ENCODE measurements around the gene ALPP. TPM values are rescaled to one million over a fixed set of nuclear protein-coding genes. Genes with fewer than 3 reads are reported as not detected.
"Not testable (repeated sequence)": the region's sequence is repeated elsewhere in the genome, so short reads cannot be mapped to it uniquely, and the experiment has no call there.

Gene ALPP
- total RNA-seq: not detected

DNA sequence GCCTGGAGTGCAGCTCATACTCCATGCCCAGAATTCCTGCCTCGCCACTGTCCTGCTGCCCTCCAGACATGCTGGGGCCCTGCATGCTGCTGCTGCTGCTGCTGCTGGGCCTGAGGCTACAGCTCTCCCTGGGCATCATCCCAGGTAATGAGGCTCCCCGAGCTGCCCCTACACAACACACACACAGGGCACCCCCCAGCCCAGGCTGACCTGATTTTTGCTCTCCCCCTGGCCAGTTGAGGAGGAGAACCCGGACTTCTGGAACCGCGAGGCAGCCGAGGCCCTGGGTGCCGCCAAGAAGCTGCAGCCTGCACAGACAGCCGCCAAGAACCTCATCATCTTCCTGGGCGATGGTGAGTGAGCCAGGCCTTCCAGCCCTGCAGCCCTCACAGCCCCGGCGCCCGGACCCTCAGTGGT, at the start of gene ALPP:
Gene ALPP (plus strand): TSS at position 17 of the 417 bp plus-strand sequence. CDS start 52 bp downstream, at position 69.
- not testable (repeated sequence) for DNase-seq (ENCODE audit: low spot score)

DNA sequence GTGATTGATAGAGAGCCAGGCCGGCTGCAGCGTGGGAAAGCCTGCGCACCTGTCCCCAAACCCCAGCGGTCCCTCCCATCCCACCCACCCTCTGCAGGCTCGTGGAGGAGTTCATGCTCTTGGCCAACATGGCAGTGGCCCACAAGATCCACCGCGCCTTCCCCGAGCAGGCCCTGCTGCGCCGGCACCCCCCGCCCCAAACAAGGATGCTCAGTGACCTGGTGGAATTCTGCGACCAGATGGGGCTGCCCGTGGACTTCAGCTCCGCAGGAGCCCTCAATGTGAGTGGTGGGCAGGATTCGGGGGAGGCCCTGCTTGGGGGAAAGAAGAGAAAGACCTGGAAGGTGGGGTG, 48.9 kb upstream of the ALPP start:
- no peak for DNase-seq (ENCODE audit: low spot score)

DNA sequence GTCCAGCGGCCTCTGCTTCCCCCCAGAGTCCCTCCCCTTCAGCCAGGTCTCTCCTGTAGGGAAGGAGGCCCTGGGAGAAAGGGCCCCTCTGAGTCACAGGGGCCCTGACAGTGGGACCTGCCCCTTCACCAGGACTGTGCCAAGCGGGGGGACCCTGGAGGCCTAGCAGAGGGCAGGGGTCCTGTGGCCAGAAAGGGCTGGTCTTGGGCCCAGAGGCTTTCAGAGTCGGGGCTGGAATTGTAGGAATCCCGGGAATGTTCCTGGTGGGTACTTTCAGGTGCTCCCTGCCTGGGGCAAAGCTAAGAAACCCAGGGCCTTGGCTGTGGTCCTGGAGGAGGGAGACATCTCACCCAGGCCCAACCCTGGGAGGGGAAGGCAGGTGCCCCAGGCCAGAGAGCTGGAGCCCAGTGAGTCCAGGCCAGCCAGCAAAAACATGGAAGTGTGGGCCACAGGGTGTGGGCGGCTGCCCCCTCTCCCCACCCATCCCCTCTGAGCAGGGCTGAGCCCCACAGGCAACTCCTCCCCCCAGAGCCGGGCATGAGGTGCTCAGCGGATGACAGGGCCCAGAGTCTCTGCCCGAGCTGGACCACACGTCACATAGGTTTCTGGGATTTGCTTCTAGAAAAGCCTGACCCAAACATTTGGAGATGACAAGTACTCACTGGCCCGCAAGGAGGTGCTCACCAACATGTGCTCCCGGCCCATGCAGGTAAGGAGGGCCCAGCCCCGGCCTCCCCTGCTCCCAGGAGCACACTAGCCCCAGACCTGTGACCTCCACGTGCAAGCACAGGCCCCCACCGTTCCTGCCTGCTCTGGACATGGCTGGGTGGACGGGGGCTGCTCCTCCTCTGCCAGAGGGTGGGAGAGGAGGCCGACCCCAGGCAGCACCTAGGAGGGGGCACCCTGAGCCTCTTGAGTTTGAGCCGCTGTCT, 48.2 kb upstream of the ALPP start:
- no peak for DNase-seq (ENCODE audit: low spot score)

DNA sequence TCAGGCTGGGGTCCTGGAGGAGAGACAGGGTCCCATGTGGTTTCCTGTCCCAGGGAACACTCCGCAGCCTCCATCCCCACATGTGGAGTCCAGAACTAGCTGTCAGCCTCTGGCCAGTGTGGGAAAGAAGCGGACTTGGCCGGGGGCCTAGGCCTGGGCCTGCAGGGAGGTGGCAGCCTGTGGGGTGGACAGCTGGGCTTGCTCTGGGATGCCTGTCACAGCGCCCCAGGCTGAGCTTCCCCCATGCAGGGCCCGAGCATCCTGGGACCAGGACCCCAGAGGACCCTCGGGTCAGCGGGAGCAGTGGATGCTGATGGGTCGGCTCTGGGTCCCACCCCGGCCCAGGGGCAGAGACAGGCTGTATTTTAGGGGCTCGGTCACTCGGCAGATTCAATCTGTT, 47.5 kb upstream of the ALPP start:
- DNase-seq (ENCODE audit: low spot score): not testable (repeated sequence)

DNA sequence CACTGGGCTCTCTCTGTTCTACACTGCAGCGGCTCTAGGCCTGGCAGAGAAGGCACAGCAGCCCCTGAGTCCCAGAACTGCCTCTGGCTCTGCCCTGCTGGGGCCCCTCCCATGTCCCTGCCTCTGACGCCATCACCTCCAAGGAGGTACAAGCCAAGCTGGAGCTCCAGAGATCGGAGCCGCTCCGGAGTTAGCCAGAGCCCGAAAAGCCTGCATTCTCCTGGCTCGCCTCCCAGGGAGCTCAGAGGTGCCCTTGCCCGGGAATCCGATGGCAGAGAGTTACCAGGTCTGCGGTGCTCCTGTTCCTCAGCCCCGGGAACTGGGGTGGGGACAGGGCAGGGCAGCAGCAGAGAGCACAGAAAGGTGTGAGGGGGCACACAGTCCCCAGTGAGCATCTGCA, 46.9 kb upstream of the ALPP start:
- DNase-seq (ENCODE audit: low spot score): not testable (repeated sequence)

DNA sequence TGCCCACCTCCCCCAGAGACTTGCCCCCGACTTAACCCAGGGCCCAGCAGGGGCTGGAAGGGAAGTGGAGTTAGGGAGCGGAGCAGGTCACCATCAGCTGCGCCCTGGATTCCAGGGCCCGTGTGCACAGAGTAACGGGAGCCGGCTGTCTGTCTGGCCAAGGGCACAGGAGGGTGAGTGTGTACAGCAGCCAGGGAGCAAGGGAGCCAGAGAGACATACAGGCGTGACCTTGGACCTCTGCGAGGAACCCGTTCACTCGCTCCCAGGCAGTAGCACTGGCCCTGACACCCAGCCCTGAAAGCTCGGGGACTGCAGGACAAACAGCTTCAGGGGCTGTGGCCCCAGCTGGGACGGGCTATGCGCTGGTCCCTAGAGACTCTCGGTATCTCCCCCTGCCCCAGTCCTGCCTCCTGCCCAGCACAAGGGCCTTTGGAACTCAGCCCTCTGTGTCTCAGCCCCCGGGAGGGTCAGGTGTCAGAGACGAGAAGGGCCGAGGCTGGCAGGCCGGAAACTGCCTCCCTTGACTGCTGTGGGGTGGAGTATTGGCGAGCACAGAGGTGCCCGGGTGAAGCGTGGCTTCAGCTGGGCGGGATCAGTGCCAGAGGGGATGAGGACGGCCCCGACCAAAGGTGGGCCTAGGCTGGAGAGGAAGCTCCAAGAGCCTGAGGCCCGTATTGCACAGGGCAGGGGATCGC, 46.2 kb upstream of the ALPP start:
- not testable (repeated sequence) for DNase-seq (ENCODE audit: low spot score)

DNA sequence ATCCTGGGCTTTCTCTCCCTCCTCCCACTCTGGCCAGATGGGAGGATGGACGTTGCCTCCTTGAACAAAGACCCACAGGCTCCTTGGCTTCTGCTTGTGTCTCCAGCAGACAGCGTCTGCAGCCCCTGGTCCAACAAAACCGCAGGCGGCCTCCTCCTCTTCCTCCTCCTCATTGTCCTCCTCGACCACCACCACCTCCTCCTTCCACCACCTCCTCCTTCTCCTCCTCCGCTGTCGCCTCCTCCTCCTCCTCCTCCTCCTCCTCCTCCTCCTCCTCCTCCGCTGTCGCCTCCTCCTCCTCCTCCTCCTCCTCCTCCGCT, 45.7 kb upstream of the ALPP start:
- DNase-seq (ENCODE audit: low spot score): no peak

DNA sequence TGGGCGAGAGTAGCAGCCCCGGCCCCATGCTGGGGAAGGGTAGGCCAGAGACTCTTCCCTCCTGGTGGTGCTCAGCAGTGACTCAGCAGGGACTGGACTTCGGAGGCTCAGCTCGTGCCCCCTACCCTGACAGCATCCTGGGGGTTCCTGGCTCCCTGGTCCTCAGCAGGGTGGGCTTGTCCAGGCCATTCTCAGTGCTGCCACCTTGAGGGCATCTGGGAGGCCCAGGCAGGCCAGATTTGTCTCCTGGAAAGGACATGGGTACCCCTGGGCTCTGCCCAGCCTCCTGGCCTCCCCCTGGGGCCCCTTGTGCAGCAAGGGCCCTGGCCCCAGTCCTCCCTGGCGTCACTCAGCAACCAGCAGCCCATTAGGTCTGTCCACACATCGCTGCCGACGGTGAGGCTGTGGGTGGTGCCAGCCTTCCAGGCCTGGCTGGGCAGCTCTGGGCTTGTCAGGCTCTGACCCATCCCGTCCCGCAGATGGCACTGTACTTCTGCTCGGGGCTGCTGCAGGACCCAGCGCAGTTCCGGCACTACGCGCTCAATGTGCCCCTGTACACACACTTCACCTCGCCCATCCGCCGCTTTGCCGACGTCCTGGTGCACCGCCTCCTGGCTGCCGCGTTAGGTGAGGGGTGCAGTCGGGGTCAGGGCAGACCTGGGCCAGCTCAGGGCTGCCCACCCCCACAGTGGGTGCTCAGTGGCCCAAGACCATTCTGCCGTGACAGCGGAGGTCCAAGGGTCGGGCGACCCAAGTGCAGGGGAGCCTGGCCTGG, 45.0 kb upstream of the ALPP start:
- no peak for DNase-seq (ENCODE audit: low spot score)

DNA sequence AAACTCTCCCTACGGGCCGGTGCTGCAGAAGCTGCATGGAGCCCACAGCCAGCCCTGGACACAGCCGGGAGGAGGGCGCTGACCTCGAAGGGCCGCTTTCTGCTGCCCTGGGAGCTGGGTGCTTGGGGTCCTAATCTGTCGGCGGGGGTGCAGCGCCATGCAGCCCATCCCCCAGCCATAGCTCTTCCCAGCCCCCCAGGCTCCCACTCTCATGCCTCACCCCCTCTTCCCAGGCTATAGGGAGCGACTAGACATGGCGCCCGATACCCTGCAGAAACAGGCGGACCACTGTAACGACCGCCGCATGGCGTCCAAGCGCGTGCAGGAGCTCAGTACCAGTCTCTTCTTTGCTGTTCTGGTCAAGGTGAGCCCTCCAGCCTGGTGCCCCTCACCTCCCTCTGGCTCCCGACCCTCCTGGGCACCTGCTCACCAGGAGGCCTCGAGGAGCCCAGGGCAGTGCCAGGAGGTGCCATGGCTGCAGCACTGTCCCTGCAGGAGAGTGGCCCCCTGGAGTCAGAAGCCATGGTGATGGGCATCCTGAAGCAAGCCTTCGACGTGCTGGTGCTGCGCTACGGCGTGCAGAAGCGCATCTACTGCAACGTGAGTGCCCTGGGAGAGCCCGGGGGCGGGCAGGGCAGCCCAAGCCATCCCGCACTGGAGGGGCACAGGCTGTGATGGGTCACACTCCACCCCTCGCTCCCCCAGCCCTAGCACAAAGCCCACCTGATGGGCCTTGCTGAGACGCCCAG, 44.2 kb upstream of the ALPP start:
- DNase-seq (ENCODE audit: low spot score): not testable (repeated sequence)

DNA sequence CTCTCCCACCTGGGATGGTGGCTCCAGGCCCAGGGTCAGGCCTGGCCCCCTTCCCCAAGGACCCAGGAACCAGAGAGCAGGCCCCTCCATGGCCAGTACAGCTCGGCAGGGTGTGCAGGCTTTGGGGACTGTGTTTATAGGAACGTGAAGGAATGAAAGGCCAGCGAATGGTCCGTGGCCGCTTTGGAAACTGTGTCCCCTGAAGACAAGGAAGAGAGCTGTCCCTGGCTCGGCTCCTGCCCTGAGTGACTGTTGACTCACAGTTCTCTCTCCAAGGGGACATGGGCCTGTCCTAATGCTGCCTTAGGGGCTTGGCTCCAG, 43.7 kb upstream of the ALPP start:
- not testable (repeated sequence) for DNase-seq (ENCODE audit: low spot score)

DNA sequence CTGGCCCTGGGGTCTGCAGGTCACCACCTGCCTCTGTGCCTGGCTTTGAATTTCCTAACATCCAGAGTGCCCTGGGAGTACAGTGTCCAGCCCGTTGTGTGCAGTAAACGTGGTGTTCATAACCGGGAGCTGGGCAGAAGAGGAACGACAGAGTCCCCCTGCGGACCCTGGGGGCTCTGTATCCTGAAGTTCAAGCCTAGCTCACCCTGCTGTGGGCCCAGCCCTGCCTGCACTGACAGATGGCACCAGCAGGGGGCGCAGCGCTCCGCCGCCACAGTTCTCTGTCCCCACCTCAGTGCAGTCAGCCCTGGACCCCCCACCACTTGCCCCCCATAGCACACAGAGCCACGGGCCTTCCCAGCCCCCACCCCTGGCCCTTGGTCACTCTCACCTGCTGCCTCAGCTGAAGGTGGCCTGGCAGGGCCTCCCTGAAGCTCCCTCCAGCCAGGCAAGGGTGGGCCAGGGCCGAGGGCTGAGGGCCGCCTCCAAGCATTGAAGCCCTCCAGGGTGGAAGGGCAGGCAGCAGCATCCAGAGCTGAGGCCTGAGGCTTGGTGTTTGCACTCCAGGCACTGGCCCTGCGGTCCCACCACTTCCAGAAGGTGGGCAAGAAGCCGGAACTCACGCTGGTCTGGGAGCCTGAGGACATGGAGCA, 43.2 kb upstream of the ALPP start:
- not testable (repeated sequence) for DNase-seq (ENCODE audit: low spot score)

DNA sequence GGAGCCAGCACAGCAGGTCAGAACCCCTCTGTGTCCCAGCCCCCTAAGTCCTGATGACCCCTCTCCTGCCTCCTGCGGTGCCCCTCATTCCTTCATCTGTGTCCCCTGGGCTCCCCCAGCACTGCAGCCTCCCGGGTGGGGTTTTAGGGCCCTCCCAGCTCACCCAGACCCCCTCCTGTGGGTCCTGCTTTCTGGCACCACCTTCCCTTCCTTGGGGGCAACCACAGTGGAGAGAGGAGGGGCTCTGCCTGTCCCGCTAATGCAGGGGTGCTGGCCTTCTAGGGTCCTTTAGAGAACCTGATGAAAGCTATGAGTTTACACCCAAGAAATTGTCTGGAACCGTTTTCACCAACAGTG, 42.7 kb upstream of the ALPP start:
- DNase-seq (ENCODE audit: low spot score): no peak

DNA sequence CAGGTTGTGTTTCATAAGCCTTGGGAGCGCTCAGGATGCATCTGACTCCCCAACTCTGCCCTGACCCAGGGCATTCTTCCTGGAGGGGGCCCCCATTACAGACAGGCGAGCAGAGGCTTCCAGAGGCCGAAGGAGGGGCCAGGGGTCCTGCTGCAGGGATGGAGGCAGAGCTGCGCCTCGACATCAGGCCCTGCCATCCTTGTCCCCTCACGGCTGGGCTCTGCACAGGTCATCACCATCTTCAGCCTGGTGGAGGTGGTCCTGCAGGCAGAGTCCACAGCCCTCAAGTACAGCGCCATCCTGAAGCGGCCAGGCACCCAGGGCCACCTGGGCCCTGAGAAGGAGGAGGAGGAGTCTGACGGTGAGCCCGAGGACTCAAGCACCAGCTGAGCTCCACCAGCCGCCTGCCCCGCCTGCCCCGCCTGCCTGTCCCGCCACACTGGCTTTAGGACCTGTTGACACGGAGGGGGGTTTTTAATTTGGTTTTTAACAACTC, 42.3 kb upstream of the ALPP start:
- DNase-seq (ENCODE audit: low spot score): no peak

DNA sequence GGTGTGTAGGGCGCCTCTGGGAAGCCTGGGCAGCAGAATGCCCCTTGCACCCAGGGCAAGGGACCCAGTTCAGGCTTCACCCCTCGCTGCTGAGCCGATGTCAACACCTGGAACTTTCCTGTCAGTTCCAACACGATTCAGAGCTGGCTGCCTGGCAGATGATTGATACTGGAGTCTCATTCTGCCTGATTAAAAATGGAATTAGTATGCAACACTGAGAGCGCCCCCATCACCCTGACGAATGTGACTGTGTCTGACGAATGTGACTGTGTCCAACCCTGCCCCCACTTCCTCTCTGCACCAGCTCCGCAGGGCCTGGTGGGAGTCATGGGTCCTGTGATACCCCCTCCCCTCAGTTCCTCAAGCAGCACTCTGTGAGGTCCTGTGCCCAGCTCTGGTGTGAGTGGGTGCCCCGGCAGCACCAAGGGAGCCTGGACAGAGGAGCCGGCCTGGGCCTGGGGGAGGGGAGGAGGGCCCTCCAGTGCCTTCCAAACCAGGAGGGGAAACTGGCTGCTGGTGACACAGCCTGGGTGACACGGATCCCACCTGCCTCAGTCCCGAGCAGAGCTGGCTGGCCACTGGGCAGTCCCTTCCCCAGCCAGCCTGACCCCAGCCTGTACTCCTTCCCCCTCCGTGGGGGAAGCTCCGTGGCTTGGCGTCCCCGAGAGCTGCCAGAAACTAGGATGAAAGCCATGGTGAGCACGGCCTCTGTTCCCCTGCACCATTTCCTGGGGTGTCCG, 41.4 kb upstream of the ALPP start:
- DNase-seq (ENCODE audit: low spot score): no peak

DNA sequence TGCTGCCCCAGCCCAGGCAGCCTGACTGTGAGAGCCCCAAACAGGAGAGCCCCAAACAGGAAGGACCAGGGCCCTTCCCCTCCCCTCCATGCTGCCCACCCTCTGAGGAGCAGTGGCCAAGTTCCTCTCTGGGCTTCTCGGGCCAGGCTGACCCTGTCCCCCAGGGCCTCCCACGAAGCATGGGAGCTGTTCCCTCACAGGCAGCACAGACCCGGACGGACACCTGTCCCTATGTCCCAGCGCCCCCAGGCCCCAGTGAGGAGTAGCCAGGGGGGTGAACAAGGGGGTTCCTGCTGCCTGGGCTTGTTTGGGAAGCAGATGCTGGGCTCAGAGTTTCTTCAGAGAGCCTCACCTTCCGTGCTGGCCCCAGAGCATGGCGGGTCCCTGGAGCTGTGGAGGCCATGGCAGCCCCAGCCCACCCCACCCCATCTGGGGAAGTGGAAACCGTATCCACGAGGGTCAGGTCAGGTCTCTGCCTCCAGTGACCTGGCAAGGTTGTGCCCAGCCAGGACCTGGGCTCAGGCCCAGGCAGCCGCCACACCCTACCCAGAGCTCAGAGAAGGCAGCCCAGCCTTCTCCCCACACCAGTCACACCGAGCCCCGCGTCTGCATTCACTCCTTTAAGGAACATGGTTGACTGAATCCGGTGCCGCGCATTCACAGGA, 40.3 kb upstream of the ALPP start:
- DNase-seq (ENCODE audit: low spot score): not testable (repeated sequence)

DNA sequence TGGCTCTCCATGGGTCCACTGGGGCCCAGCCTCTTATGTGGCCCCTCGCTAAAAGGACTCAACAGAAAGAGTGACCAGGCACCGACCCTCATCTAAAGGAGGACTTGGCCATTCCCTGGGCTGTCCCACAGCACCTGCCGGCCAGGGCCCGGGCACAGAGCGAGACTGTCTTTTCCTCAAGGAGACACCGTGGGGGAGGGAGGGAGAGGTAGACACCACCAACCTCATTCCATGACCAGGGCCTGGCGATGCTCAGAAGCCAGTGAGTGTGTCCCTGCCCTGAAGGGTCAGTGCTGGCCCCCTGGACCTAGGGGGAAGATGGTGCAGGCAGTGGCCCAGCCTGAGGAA, 39.8 kb upstream of the ALPP start:
- DNase-seq (ENCODE audit: low spot score): no peak

DNA sequence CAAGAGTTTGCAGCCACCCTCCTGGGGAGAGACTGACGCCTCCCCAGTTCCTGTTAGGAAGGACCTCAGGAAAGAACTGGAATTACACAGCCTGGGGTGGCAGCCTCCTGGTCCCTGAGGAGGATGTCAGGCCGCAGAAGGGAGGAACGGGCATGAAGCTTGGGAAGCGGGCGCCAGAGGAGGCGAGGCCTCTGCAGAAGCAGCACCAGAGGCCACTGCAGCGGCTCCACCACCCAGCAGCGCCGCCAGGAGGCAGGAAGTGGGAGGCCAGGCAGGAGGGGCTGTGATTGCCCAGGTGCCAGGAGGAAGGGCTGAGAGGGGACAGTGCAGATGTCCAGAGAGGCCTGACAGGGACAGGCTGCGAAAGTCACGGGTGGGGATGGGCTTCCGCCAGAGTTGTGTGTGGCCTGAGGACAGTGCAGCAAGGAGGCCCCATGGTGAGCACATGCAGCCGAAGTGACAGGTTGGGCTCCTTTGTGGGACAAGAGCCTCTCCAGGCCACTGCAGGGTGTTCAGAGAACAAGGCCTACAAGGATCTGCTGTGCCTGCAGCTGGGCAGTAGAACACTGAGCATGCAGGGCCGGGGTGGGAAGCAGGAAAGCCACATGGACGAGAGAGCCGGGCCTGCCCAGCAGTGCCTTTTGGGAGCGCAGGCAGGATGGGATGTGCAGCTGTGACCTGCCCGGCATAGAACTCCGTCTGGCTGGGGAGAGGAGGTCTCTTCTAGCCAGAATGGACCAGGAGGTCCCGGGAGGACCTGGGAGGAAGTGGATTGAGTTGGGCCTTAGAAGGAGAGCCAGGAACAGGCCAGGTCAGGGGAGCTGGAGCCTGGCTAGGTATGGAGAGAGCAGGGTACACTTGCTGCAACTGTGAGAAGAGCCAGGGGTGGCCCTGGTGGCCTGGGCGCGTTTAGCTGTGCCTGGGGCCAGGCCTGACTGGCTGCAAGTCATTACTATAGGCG, 39.1 kb upstream of the ALPP start:
- DNase-seq (ENCODE audit: low spot score): no peak

DNA sequence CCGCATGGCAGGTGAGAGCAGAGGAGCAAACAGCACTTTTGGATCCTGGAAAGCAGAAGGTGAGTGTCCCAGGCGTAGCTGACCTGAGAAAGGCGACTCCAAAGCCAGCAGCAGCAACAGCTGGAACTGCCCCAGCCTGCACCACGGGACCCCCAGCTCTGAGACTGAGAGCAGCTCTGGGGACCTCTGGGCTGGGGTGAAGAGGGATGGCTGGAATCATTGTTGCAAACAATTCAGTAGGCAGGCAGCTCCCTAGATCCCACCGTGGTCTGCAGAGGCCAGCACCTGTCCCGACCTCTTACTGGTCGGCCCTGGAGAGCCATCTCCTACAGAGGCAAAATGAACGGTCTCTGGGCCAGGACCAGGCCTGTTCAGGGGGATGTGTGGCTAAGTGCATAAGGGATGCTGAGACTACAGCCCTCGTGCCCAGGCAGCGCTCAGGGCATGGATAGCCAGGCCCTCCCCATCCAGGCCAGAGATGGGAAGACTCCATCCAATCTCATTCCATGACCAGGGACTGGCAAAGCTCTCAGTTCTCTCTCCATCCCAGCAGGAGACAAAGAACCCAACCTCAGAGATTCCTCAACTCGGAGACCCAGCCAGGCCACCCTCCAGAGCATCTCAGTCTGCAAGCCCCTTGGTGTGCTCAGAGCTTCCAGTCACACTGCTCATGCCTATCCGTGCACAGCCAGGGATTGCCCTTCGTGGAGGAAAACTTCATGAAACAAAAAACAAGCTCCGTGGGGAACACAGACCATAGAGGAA, 38.2 kb upstream of the ALPP start:
- no peak for DNase-seq (ENCODE audit: low spot score)

All from mucosa of gallbladder (tissue), 1 donor.